GM12878 (cell line): ENCODE data around the gene SHISA9. TPM values are rescaled to one million over a fixed set of nuclear protein-coding genes. Genes with fewer than 3 reads are reported as not detected.

Source experiments
- ATAC-seq: fragments of 200-7000 bp; cut with Tn5 transposase; 3 replicates; pipeline ENCODE4 v1.9.1; 2020; ENCODE audit warnings: mild to moderate bottlenecking, moderate library complexity
- BruUV-seq: library from RNA; stranded (reverse); fragments of 400-500 nt; replicated peaks from 2 replicates; lab custom pipeline; 2021; lab: Mats Ljungman, UMichigan
- CTCF ChIA-PET: fragments of 300-600 bp; sonication (Branson Sonifier 250); formaldehyde crosslinking; extraction: SDS; loops from one replicate; lab custom pipeline; 2021; ENCODE audit warnings: inconsistent platforms; lab: Yijun Ruan, JAX
- POLR2A ChIA-PET: fragments of 350-600 bp; formaldehyde crosslinking; extraction: SDS; loops from one replicate; lab custom pipeline; 2021; ENCODE audit warnings: inconsistent platforms; lab: Charles Lee
- RAD21 ChIA-PET: fragments of 300-600 bp; sonication (Branson Sonifier 250); formaldehyde crosslinking; loops from one replicate; lab custom pipeline; 2023; ENCODE audit warnings: antibody characterized with exemption; ENCODE audit not compliant: unreplicated experiment; lab: Charles Lee
- SMC1A ChIA-PET: fragments of 300-600 bp; sonication (Branson Sonifier 250); formaldehyde crosslinking; loops from one replicate; lab custom pipeline; 2023; ENCODE audit not compliant: unreplicated experiment, uncharacterized antibody; lab: Charles Lee
- DNase-seq: peaks from one replicate; pipeline ENCODE4 v3.0.0-alpha.2; 2011; ENCODE audit warnings: low read depth, low spot score
- FAIRE-seq: peaks from 3 replicates; lab custom pipeline; 2011; peaks lifted over from hg19 to GRCh38; lab: Jason Lieb, UNC
- H2AFZ ChIP-seq: 2 replicates; pipeline ENCODE4 v1.6.0; 2011; ENCODE audit warnings: low read depth, low read length, control low read depth; ENCODE audit not compliant: control insufficient read depth
- H3K27ac ChIP-seq: 2 replicates; pipeline ENCODE4 v1.5.1; 2011; ENCODE audit warnings: control low read depth; ENCODE audit not compliant: control insufficient read depth, insufficient read depth
- H3K27me3 ChIP-seq, 2 experiments: replicated peaks in 1 of 2; 2 replicates each; pipeline versions ENCODE4 v1.6.0 to v1.6.1; 2011; ENCODE audit warnings: low read length in 1 of 2; ENCODE audit not compliant: control insufficient read depth in 2 of 2, insufficient read depth in 2 of 2
- H3K36me3 ChIP-seq, 2 experiments: 2 replicates each; pipeline ENCODE4 v1.5.1; 2011; ENCODE audit warnings: low read length in 1 of 2; ENCODE audit not compliant: control insufficient read depth in 2 of 2, insufficient read depth in 2 of 2
- H3K4me1 ChIP-seq: 2 replicates; pipeline ENCODE4 v1.6.1; 2011; ENCODE audit warnings: mild to moderate bottlenecking, low read length, moderate library complexity, mixed read lengths; ENCODE audit not compliant: control insufficient read depth, insufficient read depth
- H3K4me2 ChIP-seq: 2 replicates; pipeline ENCODE4 v1.6.0; 2011; ENCODE audit warnings: control low read depth; ENCODE audit not compliant: control insufficient read depth, insufficient read depth
- H3K4me3 ChIP-seq: fragments of 200-600 bp; sonication (generic); 2 replicates; pipeline ENCODE4 v1.5.1; 2016
- H3K79me2 ChIP-seq: 2 replicates; pipeline ENCODE4 v1.6.0; 2011; ENCODE audit warnings: low read length; ENCODE audit not compliant: control insufficient read depth, insufficient read depth
- H3K9ac ChIP-seq: 2 replicates; pipeline ENCODE4 v1.8.0; 2011; ENCODE audit warnings: low read length, control low read depth, mixed read lengths; ENCODE audit not compliant: control insufficient read depth, insufficient read depth
- H3K9me3 ChIP-seq: replicated peaks from 3 replicates; pipeline ENCODE4 v1.5.1; 2011; ENCODE audit warnings: mild to moderate bottlenecking, low read length; ENCODE audit not compliant: control insufficient read depth, insufficient read depth
- H4K20me1 ChIP-seq: 2 replicates; pipeline ENCODE4 v1.6.0; 2011; ENCODE audit not compliant: control insufficient read depth, insufficient read depth
- ATF7 ChIP-seq: fragments of 450-650 bp; IDR thresholded peaks from 2 replicates; pipeline ENCODE4 v1.6.1; 2016; ENCODE audit warnings: low read depth, mild to moderate bottlenecking
- ESRRA ChIP-seq: IDR thresholded peaks from 2 replicates; pipeline ENCODE4 v1.6.1; 2012; ENCODE audit warnings: mild to moderate bottlenecking, low read length, improper control_type of control experiment
- IKZF1 ChIP-seq: fragments of 450-650 bp; conservative IDR thresholded peaks from 2 replicates; pipeline ENCODE4 v1.6.1; 2017; ENCODE audit warnings: antibody characterized with exemption, mild to moderate bottlenecking
- LARP7 ChIP-seq: fragments of 450-650 bp; IDR thresholded peaks from 2 replicates; pipeline ENCODE4 v1.6.1; 2017; ENCODE audit warnings: mild to moderate bottlenecking
- RUNX3 ChIP-seq: IDR thresholded peaks from 2 replicates; pipeline ENCODE4 v1.6.1; 2012; ENCODE audit warnings: low read length, inconsistent platforms
- ZNF384 ChIP-seq: IDR thresholded peaks from 2 replicates; pipeline ENCODE4 v1.6.1; 2012; ENCODE audit warnings: low read depth, mild to moderate bottlenecking, low read length, improper control_type of control experiment, borderline replicate concordance
- in situ Hi-C: fragments of 300-500 bp; cut with MboI; formaldehyde crosslinking; loops from 9 replicates; pipeline ENCODE4 v1.14.3; 2018; ENCODE audit warnings: mixed read lengths
- intact Hi-C: fragments of 100-400 bp; cut with micrococcal nuclease; formaldehyde crosslinking; loops from one replicate; pipeline ENCODE4 v1.14.2; 2022; ENCODE audit not compliant: unreplicated experiment
- polyA plus RNA-seq, 11 experiments: library from polyadenylated mRNA; depleted of rRNA in 4 of 11; unstranded in 6 of 11; stranded (reverse) in 5 of 11; fragments of >200 nt; fragmentation: Nextera tagmentation in 4 of 11; fragmentation: Illumina TruSeq in 1 of 11; extraction: Ambion mirVana in 4 of 11; extraction: Trizol in 1 of 11; gene quantifications; 1 replicate in 1 of 11; 2 replicates in 10 of 11; pipeline versions ENCODE4 v1.2.1 to v1.2.3, GENCODE V29; 2011 to 2016; ENCODE audit warnings: inconsistent platforms in 2 of 11, missing spikeins in 2 of 11, low read depth in 1 of 11
- total RNA-seq, 4 experiments: library from RNA; depleted of rRNA in 3 of 4; stranded (reverse); fragments of >200 nt in 3 of 4; fragmentation: Illumina TruSeq in 1 of 4; extraction: Trizol in 1 of 4; gene quantifications; 2 replicates each; pipeline versions ENCODE4 v1.2.1 to v1.2.3, GENCODE V29; 2013 to 2021
- TF ChIP-seq, protein P1 (sequence below): fragments of 450-650 bp; IDR thresholded peaks from 2 replicates; pipeline ENCODE4 v1.6.1; 2017; ENCODE audit warnings: borderline replicate concordance
- TF ChIP-seq, protein P2 (sequence below): fragments of 450-650 bp; IDR thresholded peaks from 2 replicates; pipeline ENCODE4 v1.6.1; 2017; ENCODE audit warnings: mild to moderate bottlenecking

Gene SHISA9
- total and polyA plus RNA-seq, 10 of the 15 experiments (the other 5 are each of a cell fraction or from before 2014, with no cell fraction given): 0.03 to 25.5 (median 0.07) TPM

DNA sequence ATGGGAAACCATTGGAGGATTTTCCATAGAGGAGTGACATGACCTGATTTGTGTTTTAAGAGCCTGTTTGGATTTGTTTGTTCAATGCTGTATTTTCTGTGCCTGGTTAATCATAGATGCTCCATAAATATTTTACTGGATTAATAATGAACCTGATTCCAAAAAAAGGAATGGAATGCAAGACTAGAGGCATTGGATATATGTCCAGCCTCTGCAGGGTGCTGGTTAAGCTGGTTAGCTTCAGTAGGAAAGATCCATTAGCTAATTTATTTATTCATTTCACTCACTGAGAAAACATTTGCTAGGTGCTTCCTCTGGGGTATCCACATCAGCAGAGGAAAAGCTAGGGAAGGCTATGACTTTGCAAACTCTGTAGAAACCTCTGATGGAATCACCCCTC lies 57.7 kb downstream of the SHISA9 start:
- no peak overlapping the region for H3K4me2 ChIP-seq
- H2AFZ ChIP-seq: no peak overlapping the region
- CTCF ChIA-PET: no interaction called here
- H3K27me3 ChIP-seq: no peaks in the 10 kb centered on the region
- intact Hi-C loops: no loop called here
- no peaks in the 10 kb centered on the region for H3K9me3 ChIP-seq
- H3K27ac ChIP-seq: no peak overlapping the region
- H3K36me3 ChIP-seq: no peaks in the 10 kb centered on the region
- no peak overlapping the region for H3K4me3 ChIP-seq
- DNase-seq: no peak
- H3K4me1 ChIP-seq: no peaks in the 10 kb centered on the region
- H3K79me2 ChIP-seq: no peaks in the 10 kb centered on the region
- no peaks in the 10 kb centered on the region for H4K20me1 ChIP-seq
- H3K9ac ChIP-seq: no peak overlapping the region
- TF ChIP-seq, protein P1, sequence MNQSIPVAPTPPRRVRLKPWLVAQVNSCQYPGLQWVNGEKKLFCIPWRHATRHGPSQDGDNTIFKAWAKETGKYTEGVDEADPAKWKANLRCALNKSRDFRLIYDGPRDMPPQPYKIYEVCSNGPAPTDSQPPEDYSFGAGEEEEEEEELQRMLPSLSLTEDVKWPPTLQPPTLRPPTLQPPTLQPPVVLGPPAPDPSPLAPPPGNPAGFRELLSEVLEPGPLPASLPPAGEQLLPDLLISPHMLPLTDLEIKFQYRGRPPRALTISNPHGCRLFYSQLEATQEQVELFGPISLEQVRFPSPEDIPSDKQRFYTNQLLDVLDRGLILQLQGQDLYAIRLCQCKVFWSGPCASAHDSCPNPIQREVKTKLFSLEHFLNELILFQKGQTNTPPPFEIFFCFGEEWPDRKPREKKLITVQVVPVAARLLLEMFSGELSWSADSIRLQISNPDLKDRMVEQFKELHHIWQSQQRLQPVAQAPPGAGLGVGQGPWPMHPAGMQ: no peak
- TF ChIP-seq ZNF384 (no peak), ATF7 (no peak), IKZF1 (no peak), ESRRA (no peak), LARP7 (no peak), RUNX3 (no peak)
- TF ChIP-seq, protein P2, sequence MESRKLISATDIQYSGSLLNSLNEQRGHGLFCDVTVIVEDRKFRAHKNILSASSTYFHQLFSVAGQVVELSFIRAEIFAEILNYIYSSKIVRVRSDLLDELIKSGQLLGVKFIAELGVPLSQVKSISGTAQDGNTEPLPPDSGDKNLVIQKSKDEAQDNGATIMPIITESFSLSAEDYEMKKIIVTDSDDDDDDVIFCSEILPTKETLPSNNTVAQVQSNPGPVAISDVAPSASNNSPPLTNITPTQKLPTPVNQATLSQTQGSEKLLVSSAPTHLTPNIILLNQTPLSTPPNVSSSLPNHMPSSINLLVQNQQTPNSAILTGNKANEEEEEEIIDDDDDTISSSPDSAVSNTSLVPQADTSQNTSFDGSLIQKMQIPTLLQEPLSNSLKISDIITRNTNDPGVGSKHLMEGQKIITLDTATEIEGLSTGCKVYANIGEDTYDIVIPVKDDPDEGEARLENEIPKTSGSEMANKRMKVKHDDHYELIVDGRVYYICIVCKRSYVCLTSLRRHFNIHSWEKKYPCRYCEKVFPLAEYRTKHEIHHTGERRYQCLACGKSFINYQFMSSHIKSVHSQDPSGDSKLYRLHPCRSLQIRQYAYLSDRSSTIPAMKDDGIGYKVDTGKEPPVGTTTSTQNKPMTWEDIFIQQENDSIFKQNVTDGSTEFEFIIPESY: no peak
- SMC1A ChIA-PET: interaction anchor here (0.6 kb wide), 1 partner anchor 19 kb away, joined by 3 read pairs; no protein-coding TSS in a partner anchor
- no peak for ATAC-seq
- in situ Hi-C loops: no loop called here
- POLR2A ChIA-PET: no interaction called here
- BruUV-seq: no TSS peak
- FAIRE-seq: no peak
- RAD21 ChIA-PET: no interaction called here
